ENCODE data around the gene HIF3A. TPM values are rescaled to one million over a fixed set of nuclear protein-coding genes. Genes with fewer than 3 reads are reported as not detected.

HIF3A gene
- total and polyA plus RNA-seq, 2 donors (not counting 3 experiments of a cell fraction or from before 2014, with no cell fraction given) = 8.1 to 8.5 TPM

- FAIRE-seq = no peak
- no TSS peak for BruUV-seq (replicated peaks)
- no peak overlapping the region for H3K9ac ChIP-seq (replicated peaks; ENCODE audit: extremely low read depth, insufficient read depth, low read length)
- POLR2A ChIA-PET = no interaction called here
- H4K20me1 ChIP-seq (replicated peaks; ENCODE audit: control insufficient read depth, extremely low read depth, insufficient read depth, low read length) = no peaks in the 10 kb centered on the region
- H3K4me2 ChIP-seq (ENCODE audit: insufficient read depth, low read length) = no peak overlapping the region
- H2AFZ ChIP-seq (ENCODE audit: low read depth, low read length) = no peak overlapping the region
- H3K9me1 ChIP-seq (replicated peaks; ENCODE audit: control insufficient read depth, extremely low read depth, insufficient read depth, low read length) = no peaks in the 10 kb centered on the region
- intact Hi-C loops (cut with micrococcal nuclease) = no loop called here
- peaks cover 3% of the 10 kb centered on the region for H3K9me3 ChIP-seq (replicated peaks; ENCODE audit: control insufficient read depth, insufficient read depth, low read length)
- dilution Hi-C loops (cut with MboI; ENCODE audit: extremely low pct_ligation_motif_present, low sequenced_read_pairs) = no loop called here
- no peaks in the 10 kb centered on the region for H3K27me3 ChIP-seq (ENCODE audit: control insufficient read depth in 2 of 2, insufficient read depth in 2 of 2, low read length in 2 of 2)
- no peak overlapping the region for H3K4me3 ChIP-seq (replicated peaks in 1 of 3; ENCODE audit: insufficient read depth in 1 of 3, low read depth in 1 of 3, low read length in 3 of 3)
- peaks cover 0 to 3% of the 10 kb centered on the region in 2 experiments for H3K36me3 ChIP-seq (ENCODE audit: control insufficient read depth in 2 of 2, extremely low read depth in 1 of 2, insufficient read depth in 2 of 2, low read length in 2 of 2)
- no peak for DNase-seq (ENCODE audit: low read depth, low spot score)
- CTCF ChIA-PET = interaction anchor here (1.4 kb wide), 1 partner anchor 28 kb away, joined by 4 read pairs; no protein-coding TSS in a partner anchor
- no peak overlapping the region for H3K27ac ChIP-seq (ENCODE audit: insufficient read depth, low read depth, low read length)
- H3K79me2 ChIP-seq (ENCODE audit: control insufficient read depth, insufficient read depth, low read length) = no peaks in the 10 kb centered on the region
- no peaks in the 10 kb centered on the region for H3K4me1 ChIP-seq (ENCODE audit: control insufficient read depth, extremely low read depth, insufficient read depth, low read length)
- TF ChIP-seq POLR2A (IDR thresholded peaks at IDR 0.05; ENCODE audit: low read depth, low read length) (no peak), EZH2 (IDR thresholded peaks at IDR 0.05; ENCODE audit: borderline replicate concordance, low read depth, low read length, severe bottlenecking) (no peak), GATA2 (IDR thresholded peaks at IDR 0.05; ENCODE audit: insufficient read depth, insufficient read length, low read depth, low read length) (no peak), CTCF (IDR thresholded peaks at IDR 0.05; ENCODE audit: extremely low read depth in 1 of 2, insufficient read depth in 1 of 2, low read depth in 1 of 2, low read length in 2 of 2) (no peak), MAX (IDR thresholded peaks at IDR 0.05; ENCODE audit: insufficient read depth, insufficient read length) (no peak), POLR2AphosphoS5 (IDR thresholded peaks at IDR 0.05; ENCODE audit: insufficient read depth, low read depth, low read length) (no peak), FOS (IDR thresholded peaks at IDR 0.05; ENCODE audit: borderline replicate concordance, insufficient read depth, low read length) (no peak), JUN (IDR thresholded peaks at IDR 0.05; ENCODE audit: borderline replicate concordance, insufficient read depth, insufficient read length, low read depth) (no peak), MYC (IDR thresholded peaks at IDR 0.05; ENCODE audit: low read depth, low read length) (no peak)
Observed at GRCh38 chr19:46308510-46308909, 11.7 kb downstream of the HIF3A start.
